NCI-H187 treated with DMSO at 0.1 percent for 48 hours (cell line): ENCODE measurements around the gene KLHL41.

Experiments used
- DNase-seq: peaks from one replicate; lab custom pipeline; 2025; lab: John Stamatoyannopoulos, UW

The KLHL41 gene

DNA sequence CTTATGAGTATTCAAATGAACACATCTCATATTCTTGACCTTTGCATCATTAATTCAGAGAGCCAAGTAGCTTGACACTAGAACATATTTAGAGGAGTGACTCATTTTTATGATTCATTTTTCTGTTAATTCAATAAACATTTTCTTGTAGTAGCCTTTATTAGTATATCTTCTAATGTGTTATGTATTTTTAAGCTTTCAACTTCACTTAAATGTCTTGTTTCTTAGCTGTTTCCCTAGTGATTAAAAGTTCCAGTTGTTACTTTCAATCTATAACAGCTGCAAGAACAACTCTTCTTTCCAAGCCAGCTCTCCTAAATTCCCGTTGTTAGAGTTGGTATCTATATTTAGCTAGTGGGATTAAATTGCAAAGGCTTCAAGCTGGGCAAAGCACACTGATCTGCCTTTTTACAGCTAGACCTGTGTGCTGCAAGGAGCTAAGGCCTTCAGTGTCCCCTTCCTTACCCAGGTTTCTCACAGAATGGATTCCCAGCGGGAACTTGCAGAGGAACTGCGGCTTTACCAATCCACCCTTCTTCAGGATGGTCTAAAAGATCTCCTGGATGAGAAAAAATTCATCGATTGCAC lies at the start of gene KLHL41:
KLHL41 (plus strand) TSS at position 405 of the 588 bp plus-strand sequence; CDS start at position 482, 77 bp downstream.
- no peak for DNase-seq

DNA sequence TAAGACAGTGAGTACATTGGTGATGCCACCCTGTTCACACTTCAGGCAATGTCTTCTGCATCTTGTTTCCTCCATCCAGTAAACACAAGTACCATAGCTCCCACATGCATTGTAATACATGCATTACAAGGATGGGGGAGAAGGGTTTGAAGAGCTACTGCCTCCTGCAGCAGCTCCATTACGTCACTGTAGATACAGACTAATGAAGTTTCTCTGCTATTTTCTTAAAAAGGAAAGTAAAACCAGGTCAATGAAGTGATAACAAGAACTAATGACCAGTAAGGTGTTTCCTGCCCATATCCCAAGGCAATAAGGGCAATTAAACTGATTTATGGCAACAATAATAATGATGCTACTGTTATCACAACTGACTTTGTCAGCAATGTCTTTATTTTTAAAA lies 48.4 kb upstream of the KLHL41 start:
- DNase-seq, result no peak

DNA sequence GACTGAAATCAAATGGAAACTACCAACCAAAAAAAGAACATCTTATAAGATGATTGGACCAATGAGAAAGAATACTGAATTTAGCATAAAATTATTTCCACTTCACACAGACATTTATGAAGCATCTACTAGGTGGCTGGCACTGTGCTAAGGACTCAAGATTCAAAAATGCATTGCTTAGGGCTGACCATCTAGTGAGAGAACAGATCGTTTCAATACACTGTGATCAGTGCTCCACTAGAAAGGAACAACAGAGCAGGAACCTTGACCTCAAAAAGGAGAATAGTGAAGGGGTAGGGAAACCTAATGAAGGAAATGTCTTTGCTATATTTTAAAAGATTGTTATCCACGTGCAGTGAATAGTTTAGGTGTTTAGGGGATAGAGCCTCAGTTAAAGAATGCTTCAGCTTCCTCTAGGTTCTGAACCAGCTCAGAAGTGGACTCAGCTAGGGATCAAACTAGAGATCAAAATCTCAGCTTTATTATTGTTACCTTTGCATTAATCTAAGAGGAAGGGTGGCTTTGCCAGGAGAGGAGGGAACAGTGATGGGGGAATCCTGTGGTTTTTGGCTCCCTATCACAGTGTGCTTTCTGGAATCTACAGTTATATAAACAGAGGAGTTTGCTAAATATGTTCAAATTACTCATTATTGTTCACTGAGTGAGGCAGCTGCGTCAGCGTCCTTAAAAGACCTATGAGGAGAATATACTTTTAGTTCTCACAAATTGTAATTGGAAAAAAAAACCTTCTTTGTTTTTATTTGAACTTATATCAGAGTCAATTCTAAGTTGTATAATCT lies 46.4 kb upstream of the KLHL41 start:
- no peak for DNase-seq

DNA sequence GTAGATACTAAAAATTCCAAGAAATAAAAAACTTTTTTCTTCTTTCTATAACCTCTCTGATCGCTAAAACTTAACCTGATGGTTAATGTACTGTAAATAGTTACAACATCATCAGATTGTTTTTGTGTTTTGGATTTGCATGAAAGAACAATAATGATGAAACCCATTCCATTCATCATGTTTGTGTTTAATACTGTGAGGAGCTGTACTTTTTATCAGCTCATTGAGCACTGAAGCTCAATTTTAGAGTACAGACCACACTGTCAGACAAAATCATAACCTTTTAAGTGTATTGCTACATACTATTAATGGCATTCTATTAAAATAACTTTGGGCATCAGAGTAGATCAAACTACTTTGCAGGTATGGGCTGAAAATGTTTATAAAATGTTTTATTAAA lies 45.0 kb upstream of the KLHL41 start:
- no peak for DNase-seq

DNA sequence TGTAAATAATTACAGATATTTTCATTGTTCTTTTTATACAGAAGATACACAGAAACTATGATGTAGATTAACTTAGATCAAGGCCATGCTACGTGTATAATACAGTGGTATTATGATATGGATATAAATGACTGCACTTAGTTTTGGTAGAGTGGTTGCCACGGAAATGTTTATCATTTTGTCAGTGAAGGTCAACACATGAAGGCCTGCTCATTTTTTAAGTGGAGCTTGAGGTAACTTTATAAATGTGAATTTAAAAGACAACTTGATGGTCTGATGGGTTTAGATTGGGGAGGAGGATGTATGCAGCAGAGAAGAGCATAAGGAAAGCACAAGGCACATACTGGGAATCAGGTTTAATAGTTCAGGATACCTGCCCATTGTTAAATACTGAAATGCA lies 44.6 kb upstream of the KLHL41 start:
- no peak for DNase-seq

DNA sequence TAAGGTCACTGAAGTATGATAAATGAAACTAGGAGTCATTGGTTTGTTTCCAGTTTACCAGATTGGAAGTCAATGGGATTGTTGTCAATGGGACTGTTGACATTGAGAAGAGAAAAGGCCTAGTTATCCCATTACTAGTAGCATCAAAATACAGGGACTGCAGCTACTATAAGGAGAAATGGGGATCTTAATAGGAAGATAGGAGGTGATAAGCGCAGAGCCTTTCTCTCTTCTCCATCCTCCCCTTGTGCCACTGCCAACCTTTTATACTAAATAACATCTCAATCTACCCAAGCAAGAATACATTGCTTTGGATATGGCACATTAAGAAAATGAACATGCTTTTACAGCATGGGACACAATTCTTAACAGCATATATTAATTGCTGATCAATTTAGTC lies 40.7 kb upstream of the KLHL41 start:
- DNase-seq, result no peak

DNA sequence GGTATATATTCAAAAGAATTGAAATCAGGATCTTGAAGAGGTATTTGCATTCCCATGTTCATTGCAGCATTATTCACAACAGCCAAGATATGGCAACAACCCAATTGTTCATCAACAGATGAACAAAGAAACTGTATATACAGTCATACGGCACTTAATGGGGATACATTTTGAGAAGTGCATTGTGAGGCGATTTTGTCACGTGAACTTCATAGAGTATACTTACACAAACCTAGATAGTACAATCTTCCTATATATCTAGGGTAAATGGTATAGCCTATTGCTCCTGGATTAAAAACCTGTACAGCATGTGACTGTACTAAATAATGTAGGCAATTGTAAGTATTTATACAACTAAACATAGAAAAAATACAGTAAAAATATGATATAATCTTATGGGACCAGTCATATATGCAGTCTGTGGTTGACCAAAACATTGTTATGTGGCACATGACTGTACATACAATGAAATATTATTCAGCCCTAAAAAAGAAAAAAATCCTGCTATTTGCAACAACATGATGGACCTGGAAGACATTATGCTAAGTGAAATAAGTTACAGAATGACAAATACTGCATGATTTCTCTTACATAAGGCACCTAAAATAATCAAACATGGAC lies 39.4 kb upstream of the KLHL41 start:
- no peak for DNase-seq

DNA sequence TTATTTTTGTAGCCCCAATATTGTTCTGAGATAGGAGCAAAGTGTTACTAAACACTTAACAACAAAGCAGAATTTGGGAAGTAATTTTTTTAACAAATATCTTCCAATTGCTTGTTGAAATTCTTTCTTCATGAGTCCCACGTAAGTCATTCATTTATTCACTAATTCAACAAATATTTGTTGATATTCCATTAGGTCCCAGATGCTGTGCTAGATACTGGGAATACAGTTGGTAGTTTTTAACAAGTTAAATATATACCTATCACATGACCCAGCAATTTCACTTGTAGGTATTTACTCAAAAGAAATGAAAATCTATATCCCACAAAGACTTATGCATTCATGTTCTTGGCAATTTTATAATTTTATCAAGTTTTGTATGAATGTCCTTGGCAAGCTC lies 37.3 kb upstream of the KLHL41 start:
- no peak for DNase-seq

DNA sequence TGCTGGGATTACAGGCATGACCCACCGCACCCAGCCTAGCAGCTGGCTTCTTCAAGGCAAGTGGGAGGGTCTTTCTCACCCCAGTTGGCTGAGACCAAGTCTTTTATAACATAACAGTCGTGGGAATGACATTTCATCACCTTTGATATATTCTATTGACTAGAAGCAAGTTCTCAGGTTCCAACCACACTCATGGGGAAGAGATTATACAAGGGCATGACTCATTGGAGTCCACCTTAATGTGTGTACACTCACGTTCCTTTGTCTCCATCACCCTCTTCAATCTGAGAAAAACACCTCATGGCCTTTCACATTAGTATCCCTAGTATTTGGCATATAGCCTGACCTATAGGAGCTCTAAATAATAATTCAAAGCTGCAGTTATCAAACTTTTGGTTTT lies 33.0 kb upstream of the KLHL41 start:
- no peak for DNase-seq

DNA sequence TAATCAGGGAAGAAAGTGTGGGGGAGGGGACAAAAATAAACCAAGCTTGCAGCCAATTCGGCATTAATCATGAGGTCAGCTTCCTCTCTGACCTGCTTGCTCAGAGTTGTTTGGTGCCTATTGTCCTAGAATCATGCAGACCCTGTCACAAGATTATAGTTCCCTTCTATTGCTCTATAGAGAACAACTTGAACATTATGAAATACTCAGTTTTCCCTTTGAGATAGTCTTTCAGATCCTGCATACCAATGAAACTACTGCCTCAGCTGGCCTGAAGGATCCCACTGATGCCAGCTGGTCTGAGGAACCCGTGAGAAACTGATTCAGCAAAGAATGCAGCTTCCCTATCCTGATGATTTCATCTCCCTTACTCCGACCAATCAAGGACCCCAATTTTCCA lies 31.2 kb upstream of the KLHL41 start:
- no peak for DNase-seq

DNA sequence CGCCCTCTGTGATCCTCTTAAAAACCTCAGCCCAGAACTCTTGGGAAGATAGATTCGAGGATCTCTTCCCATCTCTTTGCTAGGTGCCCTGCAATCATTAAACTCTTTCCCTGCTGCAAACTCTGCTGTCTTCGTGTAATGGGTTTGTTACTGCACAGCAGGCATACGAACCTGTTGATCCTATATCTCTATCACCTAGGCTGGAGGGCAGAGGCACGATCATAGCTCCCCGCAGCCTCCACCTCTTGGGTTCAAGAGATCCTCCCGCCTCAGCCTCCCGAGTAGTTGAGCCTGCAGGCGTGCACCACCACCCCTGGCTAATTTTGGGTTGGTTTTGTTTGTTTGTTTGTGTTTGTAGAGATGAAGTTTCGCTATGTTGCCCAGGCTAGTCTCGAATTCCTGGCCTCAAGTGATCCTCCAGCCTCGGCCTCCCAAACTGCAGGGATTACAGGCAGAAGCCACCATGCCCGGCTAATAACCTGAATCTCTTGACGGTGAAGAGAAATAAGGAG lies 30.7 kb upstream of the KLHL41 start:
- no peak for DNase-seq

DNA sequence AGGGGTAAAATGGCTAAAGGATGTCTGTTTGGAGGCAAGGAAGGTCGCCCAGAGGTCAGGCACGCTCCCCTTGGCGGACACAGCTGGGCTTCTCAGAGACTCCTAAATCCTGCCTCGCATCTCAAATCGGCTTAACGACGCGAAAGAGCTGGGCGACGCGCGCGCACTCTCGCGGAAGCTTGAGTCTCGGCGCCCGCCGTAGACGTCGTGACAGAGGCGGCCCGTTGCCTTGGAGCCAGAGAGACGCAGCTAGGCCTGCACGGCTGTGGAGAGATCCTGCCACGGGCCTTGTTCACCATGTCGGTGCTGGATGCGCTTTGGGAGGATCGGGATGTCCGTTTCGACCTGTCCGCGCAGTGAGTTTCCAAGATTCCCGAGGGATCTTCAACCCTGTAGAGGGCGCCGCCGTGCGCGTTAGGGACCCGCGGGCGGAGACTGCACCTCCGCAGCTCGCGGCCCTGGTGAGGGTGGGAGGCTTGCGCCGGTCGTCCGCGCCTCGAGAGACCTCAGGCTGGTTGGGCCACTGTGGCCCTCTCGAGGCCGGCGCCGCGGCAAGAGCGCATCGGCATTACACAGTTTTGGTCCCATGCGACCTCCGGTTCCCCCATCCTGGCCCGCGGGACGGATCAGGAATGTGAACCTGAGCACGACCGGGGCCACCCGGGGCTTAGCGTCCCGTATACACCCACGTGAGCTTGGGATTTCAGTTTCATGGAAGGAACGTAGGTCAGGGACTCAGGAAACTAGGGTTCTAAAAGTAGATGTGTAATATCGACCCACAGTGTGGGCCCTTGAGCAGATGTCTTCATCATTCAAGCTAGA lies 30.0 kb upstream of the KLHL41 start, which contains the start of gene BBS5:
BBS5 (plus strand) TSS at position 238 of the 822 bp plus-strand sequence; CDS start at position 298, 60 bp downstream.
- DNase-seq, result no peak

DNA sequence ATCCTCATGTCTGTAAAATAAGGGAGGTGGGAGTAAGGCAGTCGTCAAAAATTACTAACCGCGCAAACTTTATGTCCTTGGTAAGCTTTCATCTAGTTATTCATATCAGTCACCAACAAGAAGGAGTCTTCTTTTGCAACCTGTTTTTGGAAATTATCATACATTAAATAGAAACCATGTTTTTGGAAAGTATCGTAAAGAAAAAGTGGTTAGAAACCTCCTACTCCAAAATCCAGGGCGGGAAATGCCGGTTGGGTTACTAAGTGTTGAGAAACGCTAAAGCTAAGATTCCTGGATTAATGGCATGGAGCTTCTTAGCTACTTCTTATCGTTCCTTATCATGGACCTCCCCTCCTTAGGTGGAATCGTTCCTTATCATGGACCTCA lies 29.4 kb upstream of the KLHL41 start:
- no peak for DNase-seq

DNA sequence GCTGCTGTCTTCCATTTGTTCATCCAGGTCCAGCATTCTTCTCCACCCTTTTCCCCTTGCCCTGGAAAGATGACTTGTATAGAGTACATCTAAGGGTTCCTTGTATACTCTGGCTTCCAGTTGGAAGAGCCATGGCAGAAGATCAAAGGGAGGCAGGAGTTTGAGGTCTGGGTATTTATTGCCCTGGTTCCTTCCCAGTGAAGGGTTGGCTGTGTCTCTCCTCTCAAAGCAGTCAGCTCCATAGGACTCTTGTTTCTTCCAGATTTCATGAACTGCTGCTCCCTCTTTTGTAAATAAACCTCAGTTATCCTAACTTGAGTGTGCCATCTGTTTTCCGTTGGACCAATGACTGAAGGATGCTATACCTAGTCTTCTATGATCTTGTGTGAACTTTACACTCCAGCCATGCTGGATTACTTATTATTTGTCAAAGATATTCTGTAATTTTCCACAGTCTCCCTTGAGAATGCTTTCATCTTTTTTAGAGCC lies 23.8 kb upstream of the KLHL41 start:
- DNase-seq, result no peak

DNA sequence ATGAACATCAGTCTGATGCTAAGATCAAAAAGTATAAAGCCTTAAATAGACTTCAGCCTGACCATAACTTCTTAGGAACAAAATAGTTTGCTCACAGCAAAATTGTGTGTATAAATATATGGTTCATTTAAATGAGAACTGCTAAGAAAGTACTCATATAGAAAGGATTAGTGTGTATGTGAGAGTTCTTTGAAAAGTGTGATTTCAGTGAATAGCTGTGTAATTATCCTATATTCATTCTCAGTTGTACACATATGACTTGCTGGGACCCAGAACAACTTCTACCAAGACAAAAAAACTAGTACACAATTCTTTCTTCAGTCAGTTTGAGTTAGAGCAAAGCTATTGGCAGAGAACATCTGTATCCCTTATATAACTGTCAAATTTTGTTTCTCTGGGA lies 23.0 kb upstream of the KLHL41 start:
- no peak for DNase-seq

DNA sequence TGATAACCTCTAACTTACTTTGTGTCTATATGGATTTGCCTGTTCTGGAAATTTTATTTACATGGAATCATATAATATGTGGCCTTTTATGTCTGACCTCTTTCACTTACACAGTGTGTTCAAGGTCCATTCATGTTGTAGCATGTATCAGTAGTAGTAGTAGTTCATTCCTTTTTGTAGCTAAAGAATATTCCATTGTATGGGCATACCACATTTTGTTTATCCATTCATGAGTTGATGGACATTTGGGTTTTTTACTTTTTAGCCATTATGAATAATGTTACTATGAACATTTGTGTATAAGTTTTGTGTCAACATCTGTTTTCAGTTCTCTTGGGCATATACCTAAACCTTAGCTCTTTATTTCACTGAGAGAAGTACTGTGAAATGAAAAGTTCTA lies 18.7 kb upstream of the KLHL41 start:
- DNase-seq, result no peak

DNA sequence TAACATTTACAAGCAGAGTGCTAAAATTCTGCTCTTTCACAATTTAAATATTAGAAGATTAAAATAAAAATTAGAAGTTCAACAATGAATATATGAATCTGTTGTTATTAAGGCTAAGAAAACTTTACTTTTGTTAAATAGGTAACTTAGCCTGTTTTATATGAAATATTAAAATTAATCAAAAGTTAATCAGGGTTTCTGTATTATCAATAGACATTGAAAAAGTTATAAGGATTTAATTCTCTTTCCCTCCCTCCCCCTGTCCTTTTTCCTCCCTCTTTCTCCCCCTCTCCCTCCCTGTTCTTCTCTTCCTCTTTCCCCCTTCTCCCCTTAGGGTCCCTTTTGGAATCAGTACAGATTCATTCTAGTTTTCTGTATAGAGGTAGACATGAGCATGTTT lies 18.1 kb upstream of the KLHL41 start:
- no peak for DNase-seq

DNA sequence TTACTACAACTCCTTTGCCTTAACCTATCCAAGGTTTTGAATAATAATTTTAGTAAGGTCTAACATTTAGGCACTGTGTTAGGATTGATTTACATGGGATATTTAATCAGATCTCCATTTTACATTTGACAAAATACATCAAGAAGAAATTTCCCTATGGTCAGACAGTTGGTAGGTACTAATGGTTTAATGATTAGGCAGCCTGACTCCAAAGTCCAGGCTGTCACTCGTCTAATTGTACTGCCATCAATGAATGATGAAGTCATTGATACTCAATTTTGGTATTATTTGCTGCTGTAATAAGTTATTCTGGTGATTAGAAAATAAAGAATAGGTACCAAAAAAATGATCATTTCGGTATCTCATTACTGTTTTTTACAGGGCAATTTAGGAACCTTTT lies 16.1 kb upstream of the KLHL41 start:
- no peak for DNase-seq

DNA sequence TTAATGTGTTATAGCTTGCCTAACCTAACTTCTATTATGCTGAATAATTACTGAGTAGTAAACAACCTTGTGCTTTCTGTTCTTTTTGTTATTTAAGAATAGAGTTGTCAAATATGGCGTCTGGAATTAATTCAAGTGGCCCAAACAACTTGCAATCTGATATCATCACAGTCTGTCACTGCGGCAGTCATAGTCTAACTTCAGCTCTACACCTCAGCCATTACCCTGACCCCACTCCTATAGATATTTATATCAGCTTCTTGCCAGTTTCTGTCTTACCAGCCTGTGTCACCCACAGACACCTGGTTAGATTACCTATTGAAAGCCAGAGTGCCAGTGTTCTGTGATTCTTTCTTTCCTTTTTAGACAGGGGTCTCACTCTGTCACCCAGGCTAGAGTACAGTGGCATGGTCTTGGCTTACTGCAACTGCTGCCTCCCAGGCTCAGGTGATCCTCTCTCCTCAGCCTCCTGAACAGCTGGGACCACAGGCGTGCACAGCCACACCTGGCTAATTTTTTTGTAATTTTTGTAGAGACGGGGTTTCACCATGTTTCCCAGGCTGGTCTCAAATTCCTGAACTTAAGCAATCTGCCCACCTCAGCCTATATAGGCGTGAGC lies 14.1 kb upstream of the KLHL41 start:
- no peak for DNase-seq

DNA sequence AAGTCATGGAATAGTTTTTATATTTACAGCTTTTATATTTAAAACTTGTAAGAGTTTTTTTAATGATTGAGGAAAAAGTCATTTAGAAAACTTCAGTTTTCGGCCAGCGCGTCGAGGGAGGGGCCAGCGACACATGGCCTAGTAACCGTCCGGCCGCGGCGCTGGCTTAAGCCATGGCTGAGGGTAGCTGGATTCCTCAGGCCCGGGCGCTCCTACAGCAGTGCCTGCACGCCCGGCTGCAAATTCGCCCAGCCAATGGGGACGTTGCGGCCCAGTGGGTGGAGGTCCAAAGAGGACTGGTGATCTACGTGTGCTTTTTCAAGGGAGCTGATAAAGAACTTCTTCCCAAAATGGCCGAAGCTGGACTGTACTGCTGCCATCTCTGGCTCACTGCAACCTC lies 4.9 kb upstream of the KLHL41 start:
- no peak for DNase-seq

DNA sequence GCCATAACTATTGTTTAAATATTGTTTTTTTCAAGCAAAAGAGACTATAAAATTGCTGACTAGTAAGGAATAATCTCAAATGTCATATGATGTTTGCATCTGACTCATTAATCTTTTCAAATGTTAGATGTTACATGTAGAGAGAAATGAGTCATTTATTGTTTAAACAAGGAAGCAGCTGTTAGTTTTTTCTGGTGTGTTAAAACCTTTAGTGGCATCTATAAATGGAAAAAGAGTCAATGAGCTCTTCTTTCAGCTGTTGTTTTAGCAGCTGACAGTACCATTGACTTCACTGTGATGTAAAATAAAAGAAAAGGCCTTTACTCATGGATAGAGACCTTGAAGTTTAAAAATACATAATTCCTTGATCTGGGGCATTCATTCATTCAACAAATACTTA lies 1.8 kb upstream of the KLHL41 start:
- no peak for DNase-seq

DNA sequence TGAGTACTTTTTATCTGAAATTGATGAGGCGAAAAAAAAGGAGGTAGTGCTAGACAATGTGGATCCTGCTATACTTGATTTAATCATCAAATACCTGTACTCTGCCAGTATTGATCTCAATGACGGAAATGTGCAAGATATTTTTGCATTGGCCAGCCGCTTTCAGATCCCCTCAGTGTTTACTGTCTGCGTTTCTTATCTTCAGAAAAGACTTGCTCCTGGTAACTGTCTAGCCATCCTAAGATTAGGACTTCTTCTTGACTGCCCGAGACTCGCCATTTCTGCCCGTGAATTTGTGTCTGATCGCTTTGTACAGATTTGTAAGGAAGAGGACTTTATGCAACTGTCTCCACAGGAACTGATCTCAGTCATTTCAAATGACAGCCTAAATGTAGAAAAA lies 453 bp downstream of the KLHL41 start:
- no peak for DNase-seq
